Parathyroid adenoma (tissue), 2 donors: ENCODE measurements around the gene NPAS3.

ENCODE experiments used
- H2AFZ ChIP-seq: fragments of 300-600 bp; sonication (generic); one replicate; pipeline ENCODE4 v1.7.0; 2017; ENCODE audit warnings: antibody characterized with exemption, mild to moderate bottlenecking
- H3K27ac ChIP-seq: fragments of 300-600 bp; sonication (generic); one replicate; pipeline ENCODE4 v1.7.0; 2017
- H3K27me3 ChIP-seq: fragments of 300-600 bp; sonication (generic); one replicate; pipeline ENCODE4 v1.7.0; 2017; ENCODE audit warnings: low read length; ENCODE audit not compliant: control insufficient read depth, insufficient read depth
- H3K36me3 ChIP-seq: fragments of 300-600 bp; sonication (generic); one replicate; pipeline ENCODE4 v1.7.0; 2017; ENCODE audit warnings: low read length; ENCODE audit not compliant: control insufficient read depth, insufficient read depth
- H3K4me1 ChIP-seq: fragments of 300-600 bp; sonication (generic); one replicate; pipeline ENCODE4 v1.7.0; 2017; ENCODE audit warnings: control low read depth
- H3K4me2 ChIP-seq: fragments of 300-600 bp; sonication (generic); one replicate; pipeline ENCODE4 v1.7.0; 2017; ENCODE audit warnings: low read length
- H3K4me3 ChIP-seq: fragments of 300-600 bp; sonication (generic); one replicate; pipeline ENCODE4 v1.7.0; 2017; ENCODE audit warnings: low read depth, low read length
- H3K79me2 ChIP-seq: fragments of 300-600 bp; sonication (generic); one replicate; pipeline ENCODE4 v1.7.0; 2017; ENCODE audit warnings: control low read depth
- H3K9ac ChIP-seq: fragments of 300-600 bp; sonication (generic); one replicate; pipeline ENCODE4 v1.7.0; 2017; ENCODE audit warnings: mild to moderate bottlenecking
- H3K9me3 ChIP-seq: fragments of 300-600 bp; sonication (generic); one replicate; pipeline ENCODE4 v1.7.0; 2017; ENCODE audit warnings: low read length; ENCODE audit not compliant: control insufficient read depth
- CTCF ChIP-seq: fragments of 300-600 bp; sonication (generic); IDR thresholded peaks from one replicate; pipeline ENCODE4 v1.7.0; 2017; ENCODE audit warnings: antibody characterized with exemption, mild to moderate bottlenecking
- donor health status: primary hyperparathyroidism.

Gene NPAS3

GRCh38 chr14:32978691-32979255, 40.1 kb downstream of the NPAS3 start:
- Histone ChIP-seq H3K4me3 (no peak overlapping the region), H3K9me3 (no peaks in the 10 kb centered on the region), H3K4me1 (no peaks in the 10 kb centered on the region), H3K27me3 (no peaks in the 10 kb centered on the region), H2AFZ (no peak overlapping the region), H3K36me3 (no peaks in the 10 kb centered on the region), H3K27ac (no peak overlapping the region), H3K4me2 (no peak overlapping the region), H3K9ac (no peak overlapping the region), H3K79me2 (no peaks in the 10 kb centered on the region)
- TF ChIP-seq CTCF: no peak

GRCh38 chr14:32980178-32980901, 41.7 kb downstream of the NPAS3 start:
- H3K9me3 ChIP-seq: no peaks in the 10 kb centered on the region
- H3K36me3 ChIP-seq: no peaks in the 10 kb centered on the region
- no peaks in the 10 kb centered on the region for H3K79me2 ChIP-seq
- H3K27me3 ChIP-seq: no peaks in the 10 kb centered on the region
- H3K4me1 ChIP-seq: no peaks in the 10 kb centered on the region
- no peak overlapping the region for H2AFZ ChIP-seq
- no peak overlapping the region for H3K4me2 ChIP-seq
- no peak for TF ChIP-seq CTCF
- H3K9ac ChIP-seq: no peak overlapping the region
- H3K27ac ChIP-seq: no peak overlapping the region
- H3K4me3 ChIP-seq: no peak overlapping the region

GRCh38 chr14:32980902-32981501, 42.3 kb downstream of the NPAS3 start:
- TF ChIP-seq CTCF: no peak
- H3K9ac ChIP-seq: no peak overlapping the region
- H2AFZ ChIP-seq: no peak overlapping the region
- no peak overlapping the region for H3K4me2 ChIP-seq
- H3K36me3 ChIP-seq: no peaks in the 10 kb centered on the region
- no peak overlapping the region for H3K4me3 ChIP-seq
- H3K27me3 ChIP-seq: no peaks in the 10 kb centered on the region
- no peaks in the 10 kb centered on the region for H3K9me3 ChIP-seq
- H3K4me1 ChIP-seq: no peaks in the 10 kb centered on the region
- no peaks in the 10 kb centered on the region for H3K79me2 ChIP-seq
- H3K27ac ChIP-seq: no peak overlapping the region

GRCh38 chr14:32984241-32984930, 45.7 kb downstream of the NPAS3 start:
- Histone ChIP-seq H3K36me3 (no peaks in the 10 kb centered on the region), H3K27ac (no peak overlapping the region), H3K4me3 (no peak overlapping the region), H3K9ac (no peak overlapping the region), H3K27me3 (no peaks in the 10 kb centered on the region), H3K4me2 (no peak overlapping the region), H3K79me2 (no peaks in the 10 kb centered on the region), H3K9me3 (no peaks in the 10 kb centered on the region), H3K4me1 (no peaks in the 10 kb centered on the region), H2AFZ (no peak overlapping the region)
- no peak for TF ChIP-seq CTCF
